Anterior cingulate cortex (tissue), 58 donors: ENCODE measurements around the gene RPL10A.

ENCODE experiments used
- DNase-seq, 58 donors: peaks; one replicate each; lab custom pipeline; 2025; lab: John Stamatoyannopoulos, UW

The RPL10A gene

GRCh38 chr6:35489995-35490791, 22.0 kb downstream of the RPL10A start:
- peak in 22 of 58 donors; percentile 5 to 56 (median 19) for DNase-seq

DNA sequence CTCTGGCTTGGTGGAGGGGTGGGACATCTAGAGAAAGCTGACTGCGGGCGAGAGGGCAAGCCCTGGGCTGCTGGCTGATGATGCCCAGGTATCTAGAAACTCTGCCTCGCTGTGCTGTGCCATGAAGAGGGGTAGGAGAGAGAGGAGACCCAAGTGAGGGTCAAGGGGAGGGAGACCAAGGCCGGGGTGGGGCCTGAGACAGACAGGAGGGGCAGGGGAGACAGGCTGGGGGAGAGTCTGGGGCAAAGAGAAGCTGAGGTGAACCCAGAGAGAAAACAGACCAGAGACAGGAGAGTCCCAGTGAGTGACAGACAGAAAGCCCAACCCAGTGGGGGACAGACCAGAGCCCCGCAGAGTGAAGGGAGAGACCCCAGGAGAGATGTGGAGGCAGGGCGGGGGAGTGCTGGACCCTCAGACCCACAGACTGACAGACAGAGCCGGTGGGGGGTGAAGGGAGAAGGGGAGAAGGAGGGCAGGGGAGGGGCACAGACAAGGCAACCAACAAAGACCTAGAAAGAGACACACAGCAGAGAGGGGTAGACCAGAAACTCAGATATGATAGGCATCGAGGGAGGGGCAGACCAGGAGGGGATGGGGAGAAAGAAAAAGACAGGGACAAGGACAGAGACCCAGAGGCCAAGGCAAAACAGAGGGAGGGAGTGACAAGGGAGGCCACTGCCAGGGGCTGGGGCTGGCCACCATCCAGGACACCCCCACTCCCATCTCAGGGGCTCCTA, 22.8 kb downstream of the RPL10A start:
- DNase-seq, result no peak

GRCh38 chr6:35491558-35492257, 23.5 kb downstream of the RPL10A start:
- DNase-seq, result no peak

DNA sequence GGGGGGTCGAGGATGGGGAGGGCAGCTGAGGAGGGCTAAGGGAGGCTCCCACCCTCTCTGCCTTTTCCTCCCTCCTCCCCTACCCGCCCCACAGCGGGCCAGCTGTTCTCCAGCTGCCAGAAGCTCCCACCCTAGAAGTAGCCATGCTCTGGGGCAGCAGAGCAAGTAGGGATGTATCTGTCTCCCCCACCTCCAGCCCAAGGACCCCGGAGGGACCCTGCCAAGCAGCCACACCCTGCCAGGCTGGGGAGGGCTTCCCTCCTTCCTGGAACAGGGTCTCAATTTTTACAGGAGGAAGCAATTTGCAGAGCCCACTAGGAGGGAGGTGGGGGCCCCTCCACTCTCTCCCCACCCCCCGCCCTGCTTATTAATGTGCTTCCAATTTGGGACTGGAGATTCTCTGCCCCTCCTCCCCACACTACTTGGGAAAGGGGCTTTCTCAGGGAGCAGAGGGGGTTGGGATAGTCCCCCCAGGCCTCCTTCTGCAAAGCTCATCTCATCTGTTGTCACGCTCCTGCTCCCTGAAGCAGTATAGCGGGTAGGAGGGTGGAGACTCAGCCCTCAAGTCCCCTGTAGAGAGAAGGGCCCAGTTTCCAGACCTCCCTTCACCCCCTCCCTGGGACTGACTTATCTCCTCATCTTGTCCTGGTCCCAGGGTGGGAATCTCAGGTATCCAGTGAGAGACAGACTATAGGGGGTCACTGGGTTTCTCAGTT, 24.2 kb downstream of the RPL10A start:
- DNase-seq, result no peak

GRCh38 chr6:35492974-35493284, 24.7 kb downstream of the RPL10A start:
- no peak for DNase-seq

- DNase-seq, result no peak
Observed at GRCh38 chr6:35493307-35493983, 25.2 kb downstream of the RPL10A start.

DNA sequence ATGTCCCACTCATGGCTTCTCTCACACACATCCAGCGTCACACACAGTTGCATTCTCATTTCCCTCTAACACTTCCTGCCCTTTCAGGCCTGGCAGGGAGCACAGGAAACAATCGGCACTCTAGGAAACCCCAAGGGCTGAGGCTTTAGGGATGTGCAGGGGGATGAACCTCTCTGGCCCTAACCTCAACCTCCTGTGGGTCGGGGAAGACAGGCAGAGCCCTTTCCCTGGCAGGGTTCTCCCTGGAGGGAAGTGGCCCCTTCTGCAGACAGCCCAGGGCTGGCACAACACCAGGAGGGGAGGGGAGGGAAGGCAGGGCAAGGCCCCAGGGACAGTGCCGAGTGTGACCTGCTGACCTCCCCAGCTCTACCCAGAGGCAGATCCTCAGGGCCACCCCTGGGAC, 26.0 kb downstream of the RPL10A start:
- DNase-seq, result peak in 2 of 58 donors; percentile 3 to 17

DNA sequence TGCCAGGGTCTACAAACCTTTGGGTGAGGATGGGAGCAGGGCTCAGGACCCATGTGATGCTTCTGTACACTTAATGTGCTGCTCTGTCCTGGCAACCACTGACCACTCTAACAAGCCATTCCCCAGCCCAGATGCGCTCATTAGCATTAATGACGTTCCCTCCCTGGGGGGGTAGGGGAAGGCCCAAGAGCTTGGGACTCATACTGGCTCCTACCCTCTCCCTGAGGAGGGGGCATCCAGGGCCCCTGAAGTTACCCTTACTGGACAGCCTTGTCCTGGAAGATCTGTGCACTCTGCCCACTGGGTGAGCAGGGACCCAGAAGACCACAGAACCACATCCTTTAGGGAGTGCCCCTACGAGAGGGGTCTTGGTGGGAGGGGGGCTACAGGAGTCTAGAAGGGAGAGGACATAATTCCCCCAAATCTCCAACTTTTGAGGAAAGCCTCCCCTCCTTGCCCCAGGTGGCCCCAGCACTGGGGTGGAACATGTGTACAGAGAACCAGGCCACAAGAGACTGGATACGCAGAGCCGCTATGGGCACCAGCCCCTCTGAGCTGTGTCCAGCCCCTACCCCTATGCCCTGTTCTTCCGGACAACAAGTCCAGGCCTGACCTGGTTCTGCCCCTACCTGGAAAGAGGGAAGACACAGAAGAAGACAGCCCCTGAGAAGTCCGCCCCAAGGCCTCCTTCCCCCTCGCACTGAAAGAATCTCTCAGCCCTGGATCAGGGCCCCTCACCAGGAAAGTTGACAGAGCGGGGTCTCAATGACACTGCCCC, 27.2 kb downstream of the RPL10A start:
- DNase-seq, result no peak

- DNase-seq, result peak in 2 of 58 donors; percentile 17 to 32
Observed at GRCh38 chr6:35496036-35496840, 28.0 kb downstream of the RPL10A start.

DNA sequence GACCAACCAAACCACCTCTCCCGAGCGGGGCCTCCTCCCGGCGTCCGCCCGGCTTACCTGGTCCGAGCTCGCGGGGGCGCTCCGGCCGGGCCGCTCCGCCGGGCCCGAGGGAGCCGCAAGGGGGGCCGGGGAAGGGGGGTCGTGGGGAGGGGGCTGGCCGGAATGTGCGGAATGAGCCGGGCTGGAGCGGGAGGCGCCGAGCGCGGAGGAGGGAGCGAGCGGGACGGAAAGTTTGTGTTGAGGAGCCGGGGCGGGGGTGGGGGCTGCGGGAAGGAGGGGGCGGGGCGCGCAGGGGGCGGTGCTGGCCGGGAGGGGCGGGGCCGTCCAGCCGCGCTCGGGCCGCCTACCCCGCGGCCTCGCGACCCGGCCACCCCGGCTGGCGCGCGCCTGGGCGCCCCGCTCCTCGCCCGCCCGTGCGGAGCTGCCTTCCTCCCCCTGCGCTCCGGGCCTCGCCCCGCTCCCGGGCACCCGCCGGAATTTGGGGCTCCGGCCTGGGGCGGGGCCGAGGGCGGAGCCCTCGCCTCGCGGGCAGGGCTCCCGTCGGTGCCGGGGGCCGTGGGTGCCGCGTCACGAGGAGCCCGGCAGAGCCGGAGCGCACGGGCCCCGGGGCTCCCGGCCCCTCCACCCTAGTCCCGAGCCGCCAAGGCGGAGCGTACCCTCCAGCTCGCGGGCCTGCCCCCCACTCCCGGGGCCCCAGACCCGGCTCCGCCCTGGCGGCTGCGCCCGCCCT, 28.8 kb downstream of the RPL10A start, which contains the start of gene TEAD3:
TSS of gene TEAD3 (minus strand) at position 239 of the 730 bp plus-strand sequence.
- DNase-seq, result peak in 4 of 58 donors; percentile 4 to 34 (median 32)

- no peak for DNase-seq
Observed at GRCh38 chr6:35497571-35498421, 29.6 kb downstream of the RPL10A start.

DNA sequence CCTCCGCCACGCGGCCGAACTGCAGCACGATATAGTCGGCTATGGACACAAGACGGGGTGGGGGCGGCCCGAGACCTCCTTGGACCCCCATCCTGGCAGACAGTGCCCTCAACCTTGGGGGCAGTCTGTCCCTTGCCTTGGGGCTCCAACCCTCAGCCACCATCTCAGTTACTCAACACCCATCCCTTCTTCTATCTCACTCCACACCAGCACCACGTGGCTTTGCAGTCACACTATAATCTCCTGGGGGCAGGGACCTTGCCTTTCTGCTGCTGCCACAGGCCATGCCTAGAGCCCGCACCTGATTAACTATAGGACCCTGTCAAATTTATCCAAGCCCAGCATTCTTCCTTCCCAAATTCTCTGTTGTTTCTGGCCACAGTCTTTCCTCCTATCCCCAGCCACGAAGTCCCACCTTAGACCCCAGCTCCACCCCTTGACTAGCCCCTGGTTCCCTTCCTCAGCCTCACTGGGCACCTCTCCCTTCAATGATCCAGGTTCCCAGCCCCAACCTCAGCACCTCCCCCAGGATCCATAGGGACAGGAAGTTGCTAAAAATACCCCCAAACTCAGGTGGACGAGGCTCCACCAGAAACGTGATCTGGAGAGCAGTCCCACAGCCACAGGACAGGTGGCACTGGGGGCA, 30.3 kb downstream of the RPL10A start:
- DNase-seq, result no peak

DNA sequence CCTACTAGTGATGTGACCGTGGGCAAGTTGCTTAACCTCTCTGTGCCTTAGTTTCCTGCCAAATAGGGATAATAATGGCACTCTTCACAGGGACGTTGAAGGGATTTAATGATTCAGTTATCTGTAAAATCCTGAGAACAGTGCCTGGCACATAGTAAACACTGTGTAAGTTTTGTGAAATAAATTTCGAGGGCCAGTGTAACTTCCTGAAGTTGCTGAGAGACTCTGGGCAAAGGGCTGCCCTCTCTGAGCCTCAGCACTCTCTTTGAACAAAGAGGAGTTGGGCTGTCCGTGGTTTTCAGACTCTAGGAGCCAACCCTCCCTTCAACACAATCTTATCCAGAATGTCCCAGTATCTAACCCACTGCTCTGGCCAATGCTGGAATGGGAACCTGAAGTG, 31.2 kb downstream of the RPL10A start:
- no peak for DNase-seq

- DNase-seq, result no peak
Observed at GRCh38 chr6:35500782-35501181, 32.6 kb downstream of the RPL10A start.

DNA sequence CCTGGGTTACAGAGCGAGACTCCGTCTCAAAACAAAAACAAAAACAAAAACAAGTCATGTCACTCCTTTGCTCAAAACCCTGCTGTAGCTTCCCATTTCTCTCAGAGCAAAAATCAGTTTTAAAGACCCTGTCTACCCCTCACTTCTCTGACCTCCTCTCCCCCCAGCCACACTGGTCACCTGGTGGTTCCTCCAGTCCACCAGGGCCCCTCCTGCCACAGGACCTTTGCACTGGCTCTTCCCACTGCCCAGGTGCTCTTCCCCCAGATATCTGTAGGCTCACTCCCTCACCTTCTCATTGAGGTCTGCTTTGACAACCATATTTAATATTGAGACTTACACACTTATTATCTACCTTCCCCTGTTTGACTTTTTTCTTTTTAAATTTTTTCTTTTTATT, 33.6 kb downstream of the RPL10A start:
- no peak for DNase-seq

- no peak for DNase-seq
Observed at GRCh38 chr6:35503534-35503933, 35.3 kb downstream of the RPL10A start.
